Measurements from ENCODE around the gene FNIP1.
"Not testable (repeated sequence)": the region's sequence is repeated elsewhere in the genome, so short reads cannot be mapped to it uniquely, and the experiment has no call there.

The FNIP1 gene

DNA sequence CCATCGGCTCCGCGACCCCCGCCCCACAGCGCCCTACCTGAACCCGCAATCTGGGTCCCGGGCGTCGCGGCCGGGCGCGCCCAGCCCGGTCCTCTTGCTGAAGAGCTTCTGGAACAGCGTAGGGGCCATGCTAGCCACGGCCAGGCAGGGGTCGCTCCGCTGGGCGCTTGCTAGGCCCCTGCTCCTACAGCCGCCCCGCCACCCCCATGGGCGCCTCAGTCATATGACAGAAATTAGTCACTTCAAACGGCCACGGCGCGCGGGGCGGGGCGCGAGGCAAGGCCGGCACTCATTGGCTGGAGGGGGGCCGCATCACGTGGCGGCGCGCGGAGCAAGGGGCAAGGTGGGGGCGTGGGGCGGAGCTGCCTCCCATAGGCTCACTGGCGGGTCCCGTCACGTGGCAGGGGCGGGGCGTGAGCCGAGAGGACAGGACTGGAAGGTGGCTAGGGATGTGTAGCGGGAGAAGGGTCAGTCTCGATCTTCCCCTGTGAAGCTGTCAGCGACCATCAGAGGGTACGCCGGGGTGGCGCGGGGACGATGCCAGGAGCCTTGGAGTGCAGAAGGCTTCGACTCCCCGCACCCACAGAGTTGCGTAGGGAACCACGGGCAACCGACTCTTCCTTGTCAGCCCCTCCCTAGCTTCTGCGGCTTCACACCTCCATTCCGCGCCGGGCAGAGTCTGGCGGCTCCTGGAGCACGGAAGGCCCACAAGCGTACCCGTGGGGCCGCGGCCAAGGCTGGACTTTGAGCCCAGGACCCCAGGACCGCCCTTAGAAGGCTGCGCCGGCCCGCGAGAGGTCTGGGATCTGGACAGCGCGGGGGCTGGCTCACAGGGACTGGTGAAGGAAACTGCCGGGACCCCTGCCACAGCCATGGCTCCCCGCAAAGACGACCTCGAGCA lies at the start of gene FNIP1:
FNIP1 (minus strand) TSS at position 225 of the 901 bp plus-strand sequence; CDS start at position 129, 96 bp downstream.
- peak; percentile 85 for DNase-seq (ENCODE audit: low read depth)
- TF ChIP-seq, protein P1, sequence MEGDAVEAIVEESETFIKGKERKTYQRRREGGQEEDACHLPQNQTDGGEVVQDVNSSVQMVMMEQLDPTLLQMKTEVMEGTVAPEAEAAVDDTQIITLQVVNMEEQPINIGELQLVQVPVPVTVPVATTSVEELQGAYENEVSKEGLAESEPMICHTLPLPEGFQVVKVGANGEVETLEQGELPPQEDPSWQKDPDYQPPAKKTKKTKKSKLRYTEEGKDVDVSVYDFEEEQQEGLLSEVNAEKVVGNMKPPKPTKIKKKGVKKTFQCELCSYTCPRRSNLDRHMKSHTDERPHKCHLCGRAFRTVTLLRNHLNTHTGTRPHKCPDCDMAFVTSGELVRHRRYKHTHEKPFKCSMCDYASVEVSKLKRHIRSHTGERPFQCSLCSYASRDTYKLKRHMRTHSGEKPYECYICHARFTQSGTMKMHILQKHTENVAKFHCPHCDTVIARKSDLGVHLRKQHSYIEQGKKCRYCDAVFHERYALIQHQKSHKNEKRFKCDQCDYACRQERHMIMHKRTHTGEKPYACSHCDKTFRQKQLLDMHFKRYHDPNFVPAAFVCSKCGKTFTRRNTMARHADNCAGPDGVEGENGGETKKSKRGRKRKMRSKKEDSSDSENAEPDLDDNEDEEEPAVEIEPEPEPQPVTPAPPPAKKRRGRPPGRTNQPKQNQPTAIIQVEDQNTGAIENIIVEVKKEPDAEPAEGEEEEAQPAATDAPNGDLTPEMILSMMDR (IDR thresholded peaks at IDR 0.05; ENCODE audit: control insufficient read depth, extremely low read depth, insufficient read depth) = peak; percentile 0; the same call in 1 of the 2 replicates
- peak within 1 kb of the TSS; percentile 95 for H3K4me3 ChIP-seq (ENCODE audit: low read depth, low read length)

DNA sequence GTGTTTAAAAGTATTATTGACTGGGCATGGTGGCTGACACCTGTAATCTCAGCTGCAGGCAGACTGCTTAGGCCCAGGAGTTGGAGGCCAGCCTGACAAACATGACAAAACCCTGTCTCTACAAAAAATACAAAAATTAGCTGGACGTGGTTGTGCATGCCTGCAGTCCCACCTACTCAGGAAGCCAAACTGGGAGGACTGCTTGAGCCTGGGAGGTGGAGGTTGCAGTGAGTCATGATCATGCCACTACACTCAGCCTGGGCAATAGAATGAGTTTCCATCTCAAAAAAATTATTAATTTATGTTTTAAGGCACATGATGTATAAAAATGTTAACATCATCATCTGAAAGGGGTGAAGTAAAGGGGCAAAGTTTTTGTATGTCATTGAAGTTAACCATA lies 49.7 kb upstream of the FNIP1 start:
- no peak for DNase-seq (ENCODE audit: low read depth)
- TF ChIP-seq, protein P1 (IDR thresholded peaks at IDR 0.05; ENCODE audit: control insufficient read depth, extremely low read depth, insufficient read depth) = no peak
- H3K4me3 ChIP-seq (ENCODE audit: low read depth, low read length) = no peak overlapping the region

DNA sequence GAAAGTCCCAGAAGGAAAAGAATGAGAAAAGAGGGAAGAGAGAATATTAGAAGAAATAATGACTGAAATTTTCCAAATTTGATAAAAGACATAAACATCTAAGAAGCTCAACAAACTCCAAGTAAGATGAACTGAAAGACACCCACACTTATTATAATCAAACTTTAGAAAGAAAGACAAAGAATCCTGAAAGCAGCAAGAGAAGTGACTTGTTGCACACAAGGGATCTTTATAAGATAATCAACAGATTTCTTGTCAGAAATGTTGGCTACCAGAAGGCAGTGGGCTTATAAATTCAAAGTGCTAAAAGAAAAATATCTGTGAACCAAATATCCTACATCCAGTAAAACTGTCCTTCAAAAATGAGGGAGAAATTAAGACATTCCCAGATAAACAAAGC lies 49.0 kb upstream of the FNIP1 start:
- H3K4me3 ChIP-seq (ENCODE audit: low read depth, low read length) = no peak overlapping the region
- no peak for DNase-seq (ENCODE audit: low read depth)
- TF ChIP-seq, protein P1 (IDR thresholded peaks at IDR 0.05; ENCODE audit: control insufficient read depth, extremely low read depth, insufficient read depth) = no peak

DNA sequence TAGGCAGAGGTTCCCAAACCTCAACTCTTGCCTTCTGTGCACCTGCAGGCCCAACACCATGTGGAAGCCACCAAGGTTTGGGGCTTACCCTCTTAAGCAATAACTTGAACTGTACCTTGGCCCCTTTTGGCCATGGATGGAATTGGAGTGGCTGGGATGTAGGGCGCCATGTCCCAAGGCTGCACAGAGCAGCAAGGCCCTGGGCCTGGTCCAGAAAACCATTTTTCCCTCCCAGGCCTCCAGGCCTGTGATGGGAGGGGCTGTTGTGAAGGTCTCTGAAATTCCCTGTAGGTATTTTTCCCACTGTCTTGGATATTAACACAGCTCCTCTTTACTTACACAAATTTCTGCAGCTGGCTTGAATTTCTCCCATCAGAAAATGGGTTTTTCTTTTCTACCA lies 46.2 kb upstream of the FNIP1 start:
- H3K4me3 ChIP-seq (ENCODE audit: low read depth, low read length); DNase-seq (ENCODE audit: low read depth): not testable (repeated sequence)

DNA sequence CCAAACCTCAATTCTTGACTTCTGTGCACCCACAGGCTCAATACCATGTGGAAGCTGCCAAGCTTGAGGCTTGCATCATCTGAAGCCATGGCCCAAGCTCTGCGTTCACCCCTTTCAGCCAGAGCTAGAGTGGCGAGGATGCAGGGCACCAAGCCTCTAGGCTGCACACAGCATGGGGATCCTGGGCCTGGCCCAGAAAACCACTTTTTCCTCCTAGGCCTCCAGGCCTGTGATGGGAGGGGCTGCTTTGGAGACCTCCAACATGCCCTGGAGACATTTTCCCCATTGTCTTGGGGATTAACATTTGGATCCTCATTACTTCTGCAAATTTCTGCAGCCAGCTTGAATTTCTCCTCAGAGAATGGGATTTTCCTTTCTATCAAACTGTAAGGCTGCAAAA lies 35.9 kb upstream of the FNIP1 start:
- not testable (repeated sequence) for H3K4me3 ChIP-seq (ENCODE audit: low read depth, low read length); DNase-seq (ENCODE audit: low read depth)

DNA sequence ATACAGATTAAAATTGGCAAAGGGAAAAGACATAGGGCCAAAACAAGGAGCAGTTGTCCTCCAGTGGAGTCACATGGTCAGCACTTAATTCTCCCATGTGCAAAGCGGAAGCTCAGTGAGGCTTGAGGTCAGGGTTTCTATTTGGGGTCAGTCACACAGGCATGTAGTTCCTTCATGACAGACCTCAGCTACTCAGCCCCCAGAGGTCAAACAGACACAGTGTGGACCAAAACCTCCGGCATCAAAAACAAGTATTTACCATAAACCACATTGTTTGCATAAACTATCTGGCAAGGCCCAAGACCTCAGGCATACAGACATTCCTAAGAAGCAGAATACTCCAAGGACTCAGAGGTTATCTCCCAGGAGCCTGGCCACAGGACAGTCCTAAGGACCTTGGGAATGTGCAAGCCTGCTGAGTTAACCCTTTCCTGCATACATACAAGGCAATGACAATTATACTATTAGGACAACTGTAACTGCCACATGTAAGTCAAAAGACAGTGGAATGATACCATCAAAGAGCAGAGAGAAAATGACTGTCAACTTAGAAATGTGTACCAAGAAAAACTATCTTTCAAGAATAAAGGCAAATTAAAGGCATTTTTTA lies 28.7 kb upstream of the FNIP1 start:
- H3K4me3 ChIP-seq (ENCODE audit: low read depth, low read length) = no peak overlapping the region
- DNase-seq (ENCODE audit: low read depth) = no peak
- TF ChIP-seq, protein P1 (IDR thresholded peaks at IDR 0.05; ENCODE audit: control insufficient read depth, extremely low read depth, insufficient read depth) = no peak

DNA sequence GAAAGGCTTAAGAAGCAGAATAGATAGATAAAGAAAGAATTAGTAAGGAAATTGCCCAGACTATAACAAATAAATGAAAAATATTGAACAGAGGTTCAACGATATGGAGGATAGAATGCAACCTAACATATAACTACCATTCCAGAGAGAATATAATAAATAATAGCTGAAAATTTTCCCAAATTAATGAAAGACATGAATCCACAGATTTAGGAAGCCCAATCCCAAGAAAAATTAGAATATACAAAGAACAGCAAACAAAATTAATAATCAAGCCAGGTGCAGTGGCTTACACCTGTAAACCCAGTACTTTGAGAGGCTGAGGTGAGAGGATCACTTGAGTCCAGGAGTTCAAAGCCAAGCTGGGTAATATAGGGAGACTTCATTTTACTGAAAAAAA lies 27.8 kb upstream of the FNIP1 start:
- no peak overlapping the region for H3K4me3 ChIP-seq (ENCODE audit: low read depth, low read length)
- TF ChIP-seq, protein P1 (IDR thresholded peaks at IDR 0.05; ENCODE audit: control insufficient read depth, extremely low read depth, insufficient read depth) = no peak
- no peak for DNase-seq (ENCODE audit: low read depth)

DNA sequence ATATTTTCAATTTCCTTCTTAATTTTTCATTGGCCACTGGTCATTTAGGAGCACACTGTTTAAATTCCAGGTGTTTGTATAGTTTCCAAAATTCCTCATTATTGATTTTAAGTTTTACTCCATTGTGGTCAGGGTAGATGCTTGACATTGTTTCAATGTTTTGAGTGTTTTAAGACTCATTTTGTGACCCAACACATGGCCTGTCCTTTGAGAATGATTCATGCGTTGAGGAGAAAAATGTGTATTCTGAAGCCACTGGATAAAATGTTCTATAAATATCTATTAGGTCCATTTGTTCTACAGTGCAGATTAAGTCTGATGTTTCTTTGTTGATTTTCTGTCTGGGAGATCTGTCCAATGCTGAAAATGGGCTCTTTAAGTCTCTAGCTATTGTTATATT lies 24.4 kb upstream of the FNIP1 start:
- TF ChIP-seq, protein P1 (IDR thresholded peaks at IDR 0.05; ENCODE audit: control insufficient read depth, extremely low read depth, insufficient read depth) = no peak
- no peak for DNase-seq (ENCODE audit: low read depth)

More for the DNA sequence above, 24.4 kb upstream of the FNIP1 start:
- H3K4me3 ChIP-seq (ENCODE audit: low read depth, low read length) = no peak overlapping the region
